Calu3 (cell line): ENCODE results near the gene RFT1. TPM values are rescaled to one million over a fixed set of nuclear protein-coding genes. Genes with fewer than 3 reads are reported as not detected.

ENCODE experiments used
- BruUV-seq: library from RNA; stranded (reverse); fragments of 400-500 nt; replicated peaks from 2 replicates; lab custom pipeline; 2021; lab: Mats Ljungman, UMichigan
- CTCF ChIA-PET: fragments of 300-600 bp; sonication (Branson Sonifier 250); formaldehyde crosslinking; loops from one replicate; lab custom pipeline; 2022; ENCODE audit warnings: antibody characterized with exemption; lab: Charles Lee
- DNase-seq: peaks from one replicate; pipeline ENCODE4 v3.0.0; 2022
- H3K27ac Mint-ChIP-seq: one replicate; pipeline ENCODE4 v1.8.0; 2022; ENCODE audit warnings: mixed read lengths; ENCODE audit not compliant: unreplicated experiment
- H3K27me3 Mint-ChIP-seq: one replicate; pipeline ENCODE4 v1.8.0; 2022; ENCODE audit warnings: mixed read lengths; ENCODE audit not compliant: unreplicated experiment
- H3K36me3 Mint-ChIP-seq: one replicate; pipeline ENCODE4 v1.8.0; 2022; ENCODE audit warnings: mild to moderate bottlenecking, moderate library complexity, mixed read lengths; ENCODE audit not compliant: insufficient read depth, unreplicated experiment
- H3K4me1 Mint-ChIP-seq: one replicate; pipeline ENCODE4 v1.8.0; 2022; ENCODE audit warnings: mild to moderate bottlenecking, low read depth, mixed read lengths; ENCODE audit not compliant: unreplicated experiment
- H3K4me3 Mint-ChIP-seq: one replicate; pipeline ENCODE4 v1.8.0; 2022; ENCODE audit warnings: mild to moderate bottlenecking, low read depth, moderate library complexity, mixed read lengths; ENCODE audit not compliant: unreplicated experiment
- H3K9me3 Mint-ChIP-seq: one replicate; pipeline ENCODE4 v1.8.0; 2022; ENCODE audit warnings: low read depth, mixed read lengths; ENCODE audit not compliant: unreplicated experiment
- CTCF ChIP-seq: fragments of 200-600 bp; IDR thresholded peaks from one replicate; pipeline ENCODE4 v1.8.0; 2022; ENCODE audit warnings: antibody characterized with exemption; ENCODE audit not compliant: unreplicated experiment
- intact Hi-C: fragments of 100-400 bp; cut with micrococcal nuclease; formaldehyde crosslinking; loops from one replicate; pipeline ENCODE4 v1.10.0; 2022; ENCODE audit not compliant: unreplicated experiment
- total RNA-seq: library from RNA; stranded (reverse); gene quantifications from 2 replicates; pipeline ENCODE4 v1.2.3, GENCODE V29; 2022

RFT1 gene
- total RNA-seq, 1 experiment from 2014 or later, result 35.0 TPM

GRCh38 chr3:53081318-53081717 lies 48.9 kb downstream of the RFT1 start:
- Mint-ChIP-seq H3K9me3 (no peaks in the 10 kb centered on the region), H3K4me1 (no peaks in the 10 kb centered on the region), H3K36me3 (peaks cover 2% of the 10 kb centered on the region), H3K27me3 (no peaks in the 10 kb centered on the region), H3K27ac (no peak overlapping the region), H3K4me3 (no peak overlapping the region)
- CTCF ChIA-PET, result no interaction called here
- DNase-seq, result no peak
- intact Hi-C loops, result no loop called here
- no peak for TF ChIP-seq CTCF
- BruUV-seq, result no TSS peak

- no TSS peak for BruUV-seq
- no peak for DNase-seq
- no peak overlapping the region for H3K27ac Mint-ChIP-seq
- H3K4me3 Mint-ChIP-seq, result no peak overlapping the region
- intact Hi-C loops, result no loop called here
- no peak for TF ChIP-seq CTCF
- H3K4me1 Mint-ChIP-seq, result no peaks in the 10 kb centered on the region
- H3K9me3 Mint-ChIP-seq, result no peaks in the 10 kb centered on the region
- CTCF ChIA-PET, result no interaction called here
- no peaks in the 10 kb centered on the region for H3K27me3 Mint-ChIP-seq
- H3K36me3 Mint-ChIP-seq, result peaks cover 5% of the 10 kb centered on the region
These were observed 49.5 kb downstream of the RFT1 start for GRCh38 chr3:53080612-53081205.

GRCh38 chr3:53079791-53080555 lies 50.3 kb downstream of the RFT1 start:
- H3K27me3 Mint-ChIP-seq, result no peaks in the 10 kb centered on the region
- H3K27ac Mint-ChIP-seq, result no peak overlapping the region
- H3K4me3 Mint-ChIP-seq, result no peak overlapping the region
- no peak for DNase-seq
- BruUV-seq, result no TSS peak
- CTCF ChIA-PET, result no interaction called here
- intact Hi-C loops, result loop anchor here (10.0 kb wide), 1 partner anchor 145 kb away; no protein-coding TSS in a partner anchor
- peaks cover 5% of the 10 kb centered on the region for H3K36me3 Mint-ChIP-seq
- no peak for TF ChIP-seq CTCF
- no peaks in the 10 kb centered on the region for H3K4me1 Mint-ChIP-seq
- H3K9me3 Mint-ChIP-seq, result no peaks in the 10 kb centered on the region

GRCh38 chr3:53079147-53079546 lies 51.1 kb downstream of the RFT1 start:
- Mint-ChIP-seq H3K4me3 (no peak overlapping the region), H3K27me3 (no peaks in the 10 kb centered on the region), H3K9me3 (no peaks in the 10 kb centered on the region), H3K27ac (no peak overlapping the region), H3K36me3 (peaks cover 5% of the 10 kb centered on the region), H3K4me1 (no peaks in the 10 kb centered on the region)
- BruUV-seq, result no TSS peak
- no peak for DNase-seq
- CTCF ChIA-PET, result no interaction called here
- TF ChIP-seq CTCF, result no peak
- intact Hi-C loops, result loop anchor here (10.0 kb wide), 1 partner anchor 144 kb away; no protein-coding TSS in a partner anchor
